ENCODE results near the gene SEPTIN6. TPM values are rescaled to one million over a fixed set of nuclear protein-coding genes. Genes with fewer than 3 reads are reported as not detected.

SEPTIN6 gene
- total RNA-seq, 1 experiment from 2014 or later, result 4.7 TPM

- CTCF ChIA-PET, result interaction anchor here (0.6 to 1.0 kb wide), 5 partner anchors 21 to 239 kb away, joined by 3 to 6 read pairs (median 3); no protein-coding TSS in a partner anchor
- Mint-ChIP-seq H3K4me3 (ENCODE audit: unreplicated experiment) (no peak overlapping the region), H3K4me1 (ENCODE audit: insufficient read depth, unreplicated experiment) (no peaks in the 10 kb centered on the region), H3K27me3 (ENCODE audit: insufficient read depth, unreplicated experiment) (peaks cover 15% of the 10 kb centered on the region), H3K27ac (ENCODE audit: low read depth, unreplicated experiment) (no peak overlapping the region), H3K9me3 (ENCODE audit: unreplicated experiment) (peaks cover 8% of the 10 kb centered on the region), H3K36me3 (ENCODE audit: insufficient read depth, unreplicated experiment) (no peaks in the 10 kb centered on the region)
- TF ChIP-seq CTCF (IDR thresholded peaks at IDR 0.05; ENCODE audit: unreplicated experiment), result no peak
- BruUV-seq (replicated peaks), result no TSS peak
- intact Hi-C loops (cut with micrococcal nuclease), result no loop called here
- POLR2A ChIA-PET, result no interaction called here
- DNase-seq (ENCODE audit: unreplicated experiment), result no peak
Observed at GRCh38 chrX:119726900-119727555, 34.1 kb upstream of the SEPTIN6 start.

GRCh38 chrX:119721926-119722325 lies 29.0 kb upstream of the SEPTIN6 start:
- no peak for TF ChIP-seq CTCF (IDR thresholded peaks at IDR 0.05; ENCODE audit: unreplicated experiment)
- BruUV-seq (replicated peaks), result no TSS peak
- no peak for DNase-seq (ENCODE audit: unreplicated experiment)
- Mint-ChIP-seq H3K27me3 (ENCODE audit: insufficient read depth, unreplicated experiment) (no peaks in the 10 kb centered on the region), H3K4me1 (ENCODE audit: insufficient read depth, unreplicated experiment) (no peaks in the 10 kb centered on the region), H3K27ac (ENCODE audit: low read depth, unreplicated experiment) (no peak overlapping the region), H3K4me3 (ENCODE audit: unreplicated experiment) (no peak overlapping the region), H3K9me3 (ENCODE audit: unreplicated experiment) (peaks cover 16% of the 10 kb centered on the region), H3K36me3 (ENCODE audit: insufficient read depth, unreplicated experiment) (no peaks in the 10 kb centered on the region)
- ChIA-PET CTCF (no interaction called here), POLR2A (no interaction called here)
- intact Hi-C loops (cut with micrococcal nuclease), result no loop called here

GRCh38 chrX:119721487-119721886 lies 28.5 kb upstream of the SEPTIN6 start:
- no peak overlapping the region for H3K27ac Mint-ChIP-seq (ENCODE audit: low read depth, unreplicated experiment)
- DNase-seq (ENCODE audit: unreplicated experiment), result no peak
- ChIA-PET POLR2A (no interaction called here), CTCF (interaction anchor here (1.9 kb wide), 1 partner anchor 8 kb away, joined by 5 read pairs; no protein-coding TSS in a partner anchor)
- BruUV-seq (replicated peaks), result no TSS peak
- peaks cover under 1% of the 10 kb centered on the region for H3K27me3 Mint-ChIP-seq (ENCODE audit: insufficient read depth, unreplicated experiment)
- no peak for TF ChIP-seq CTCF (IDR thresholded peaks at IDR 0.05; ENCODE audit: unreplicated experiment)
- no peaks in the 10 kb centered on the region for H3K36me3 Mint-ChIP-seq (ENCODE audit: insufficient read depth, unreplicated experiment)
- H3K4me3 Mint-ChIP-seq (ENCODE audit: unreplicated experiment), result no peak overlapping the region
- no peaks in the 10 kb centered on the region for H3K4me1 Mint-ChIP-seq (ENCODE audit: insufficient read depth, unreplicated experiment)
- intact Hi-C loops (cut with micrococcal nuclease), result no loop called here
- peaks cover 16% of the 10 kb centered on the region for H3K9me3 Mint-ChIP-seq (ENCODE audit: unreplicated experiment)

- Mint-ChIP-seq H3K27me3 (ENCODE audit: insufficient read depth, unreplicated experiment) (peaks cover 15% of the 10 kb centered on the region), H3K9me3 (ENCODE audit: unreplicated experiment) (no peaks in the 10 kb centered on the region), H3K27ac (ENCODE audit: low read depth, unreplicated experiment) (no peak overlapping the region), H3K4me1 (ENCODE audit: insufficient read depth, unreplicated experiment) (no peaks in the 10 kb centered on the region), H3K4me3 (ENCODE audit: unreplicated experiment) (no peak overlapping the region), H3K36me3 (ENCODE audit: insufficient read depth, unreplicated experiment) (no peaks in the 10 kb centered on the region)
- intact Hi-C loops (cut with micrococcal nuclease), result no loop called here
- BruUV-seq (replicated peaks), result no TSS peak
- ChIA-PET POLR2A (interaction anchor here (1.7 kb wide), 1 partner anchor 17 kb away, joined by 3 read pairs; the partner anchor contains the start of gene SEPTIN6), CTCF (interaction anchor here (0.7 to 1.0 kb wide), 3 partner anchors 11 to 797 kb away, joined by 3 read pairs; no protein-coding TSS in a partner anchor)
- TF ChIP-seq CTCF (IDR thresholded peaks at IDR 0.05; ENCODE audit: unreplicated experiment), result no peak
- no peak for DNase-seq (ENCODE audit: unreplicated experiment)
Observed at GRCh38 chrX:119709630-119710029, 16.7 kb upstream of the SEPTIN6 start.
